Right hindlimb (tissue), 1 donor: ENCODE results near the gene LRP11.
"Not testable (repeated sequence)": the region's sequence is repeated elsewhere in the genome, so short reads cannot be mapped to it uniquely, and the experiment has no call there.

Experiments
- DNase-seq: peaks from one replicate; pipeline ENCODE4 v3.0.0-alpha.2; 2018

The LRP11 gene, protein sequence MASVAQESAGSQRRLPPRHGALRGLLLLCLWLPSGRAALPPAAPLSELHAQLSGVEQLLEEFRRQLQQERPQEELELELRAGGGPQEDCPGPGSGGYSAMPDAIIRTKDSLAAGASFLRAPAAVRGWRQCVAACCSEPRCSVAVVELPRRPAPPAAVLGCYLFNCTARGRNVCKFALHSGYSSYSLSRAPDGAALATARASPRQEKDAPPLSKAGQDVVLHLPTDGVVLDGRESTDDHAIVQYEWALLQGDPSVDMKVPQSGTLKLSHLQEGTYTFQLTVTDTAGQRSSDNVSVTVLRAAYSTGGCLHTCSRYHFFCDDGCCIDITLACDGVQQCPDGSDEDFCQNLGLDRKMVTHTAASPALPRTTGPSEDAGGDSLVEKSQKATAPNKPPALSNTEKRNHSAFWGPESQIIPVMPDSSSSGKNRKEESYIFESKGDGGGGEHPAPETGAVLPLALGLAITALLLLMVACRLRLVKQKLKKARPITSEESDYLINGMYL

DNA sequence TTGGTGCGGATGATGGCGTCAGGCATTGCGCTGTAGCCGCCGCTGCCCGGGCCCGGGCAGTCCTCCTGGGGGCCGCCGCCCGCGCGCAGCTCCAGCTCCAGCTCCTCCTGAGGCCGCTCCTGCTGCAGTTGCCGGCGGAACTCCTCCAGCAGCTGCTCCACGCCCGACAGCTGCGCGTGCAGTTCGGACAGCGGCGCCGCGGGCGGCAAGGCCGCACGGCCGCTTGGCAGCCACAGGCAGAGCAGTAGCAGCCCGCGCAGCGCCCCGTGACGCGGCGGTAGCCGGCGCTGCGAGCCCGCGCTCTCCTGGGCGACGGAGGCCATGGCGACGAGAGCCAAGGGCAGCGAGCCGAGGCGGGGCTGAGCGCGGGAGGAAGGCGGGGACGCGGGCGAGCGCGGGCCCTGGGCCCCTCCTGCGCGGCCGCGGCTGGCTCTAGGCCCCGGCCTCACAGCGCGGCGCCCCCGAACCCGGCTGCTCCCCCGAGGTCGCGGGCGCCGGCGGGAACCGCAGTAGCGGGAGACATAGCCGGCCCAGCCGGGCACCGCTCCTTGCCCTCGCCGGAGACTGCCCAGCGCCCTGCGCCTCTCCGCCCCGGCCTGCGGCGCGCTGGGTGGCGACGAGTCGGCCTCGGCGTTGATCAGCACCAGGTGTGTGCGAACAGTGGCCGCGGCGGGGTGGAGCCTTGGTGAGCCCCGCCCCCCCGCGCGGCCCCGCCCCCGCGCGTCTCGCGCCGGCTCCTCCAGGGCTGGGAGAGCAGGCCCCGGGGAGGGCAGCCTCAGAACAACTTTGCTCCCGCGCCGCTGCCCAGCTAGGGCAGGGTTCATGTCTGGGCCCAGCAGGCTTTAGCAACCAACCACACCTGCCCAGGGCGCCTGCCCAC, at the start of gene LRP11:
TSS of gene LRP11 (minus strand) at position 662 of the 880 bp plus-strand sequence. CDS start at position 323, 339 bp downstream.
- peak; percentile 86 for DNase-seq

DNA sequence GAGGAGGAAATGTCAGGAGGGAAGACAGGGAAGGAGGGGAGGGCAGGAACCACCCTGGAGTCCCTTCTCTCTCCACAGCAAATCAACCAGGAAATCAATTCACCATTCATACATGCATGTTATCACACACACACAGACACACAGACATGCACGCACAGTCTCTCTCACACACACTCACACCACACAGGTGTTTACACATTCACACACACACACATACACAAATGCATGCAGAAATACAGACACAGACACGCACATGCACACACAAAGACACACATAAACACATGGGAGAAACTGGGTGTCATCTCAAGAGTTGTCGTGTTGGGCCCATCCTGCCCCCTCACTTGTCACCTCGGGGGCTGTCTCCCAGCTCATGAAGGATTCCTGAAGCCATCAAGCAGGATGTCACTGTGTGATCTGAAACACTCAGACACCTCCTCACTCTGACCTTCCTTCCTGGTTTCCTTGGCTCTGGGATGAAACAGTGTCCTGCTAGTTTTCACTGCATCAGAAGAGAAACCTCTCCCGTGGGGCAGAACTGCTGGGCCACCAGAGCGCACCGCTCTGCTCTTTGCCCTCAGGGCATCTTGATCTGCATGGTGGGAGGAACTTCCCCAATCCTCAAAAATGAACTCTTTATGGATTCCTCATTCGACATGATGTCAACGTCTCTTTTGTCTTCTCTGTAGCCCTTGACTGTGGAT, 49.5 kb upstream of the LRP11 start:
- DNase-seq = no peak

DNA sequence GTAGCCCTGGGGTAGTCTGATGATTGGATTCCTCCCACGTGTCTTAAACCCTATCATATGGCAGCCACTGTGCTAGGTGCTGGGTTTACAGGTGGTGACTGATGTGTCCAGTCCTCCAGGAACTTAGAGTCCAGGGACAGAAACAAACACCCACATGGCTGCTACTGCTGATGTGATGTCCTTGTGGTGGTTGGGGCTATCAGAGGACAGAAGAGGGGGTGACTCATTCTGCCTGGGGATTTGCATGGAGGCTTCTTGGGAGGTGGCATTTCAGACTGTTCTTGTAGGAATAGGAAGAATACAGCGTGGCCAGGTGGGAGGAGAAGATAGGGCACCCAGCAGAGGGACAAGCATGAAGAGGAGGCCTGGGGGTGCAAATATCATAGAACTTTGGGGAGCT, 48.9 kb upstream of the LRP11 start:
- no peak for DNase-seq

DNA sequence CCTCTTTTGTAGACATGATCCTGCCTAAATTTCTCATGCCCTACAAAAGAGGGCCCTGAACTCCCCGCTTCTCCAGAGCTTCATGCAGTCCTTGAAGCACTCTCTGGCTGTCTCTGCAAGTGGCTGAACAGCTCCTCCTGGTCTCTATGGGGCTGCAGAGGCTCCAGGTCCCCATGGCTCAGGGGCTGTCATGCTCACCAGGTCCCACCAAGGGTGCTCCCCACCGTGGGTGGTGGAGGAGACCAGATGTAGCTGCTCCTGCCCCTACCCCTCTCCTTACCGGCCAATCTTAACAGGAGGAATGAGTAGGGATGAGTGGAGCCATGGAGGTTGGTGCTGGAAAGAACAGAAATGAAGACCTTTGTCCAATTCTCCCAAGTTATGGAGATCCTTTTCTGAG, 48.5 kb upstream of the LRP11 start:
- not testable (repeated sequence) for DNase-seq

DNA sequence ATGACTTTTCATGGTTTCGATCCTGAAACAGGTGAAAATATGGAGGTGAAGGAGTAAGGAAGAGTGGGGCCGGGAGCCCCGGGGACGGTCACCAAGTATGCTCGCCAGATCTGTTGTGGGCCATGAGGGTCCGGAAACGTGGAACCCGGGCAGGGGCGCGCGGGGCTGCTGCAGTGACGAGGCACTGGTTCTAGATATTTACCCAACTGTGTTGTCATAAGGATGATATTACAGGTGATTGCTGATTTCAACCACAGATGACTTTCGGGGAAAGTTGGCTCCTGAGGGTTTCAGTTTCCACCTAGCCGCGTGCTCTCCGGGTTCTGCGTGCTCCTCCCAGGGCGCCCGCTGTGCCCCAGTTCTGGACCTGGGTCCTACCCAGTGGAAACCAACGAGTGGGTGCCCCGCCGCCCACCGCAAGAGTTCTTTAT, 46.6 kb upstream of the LRP11 start:
- DNase-seq = no peak

DNA sequence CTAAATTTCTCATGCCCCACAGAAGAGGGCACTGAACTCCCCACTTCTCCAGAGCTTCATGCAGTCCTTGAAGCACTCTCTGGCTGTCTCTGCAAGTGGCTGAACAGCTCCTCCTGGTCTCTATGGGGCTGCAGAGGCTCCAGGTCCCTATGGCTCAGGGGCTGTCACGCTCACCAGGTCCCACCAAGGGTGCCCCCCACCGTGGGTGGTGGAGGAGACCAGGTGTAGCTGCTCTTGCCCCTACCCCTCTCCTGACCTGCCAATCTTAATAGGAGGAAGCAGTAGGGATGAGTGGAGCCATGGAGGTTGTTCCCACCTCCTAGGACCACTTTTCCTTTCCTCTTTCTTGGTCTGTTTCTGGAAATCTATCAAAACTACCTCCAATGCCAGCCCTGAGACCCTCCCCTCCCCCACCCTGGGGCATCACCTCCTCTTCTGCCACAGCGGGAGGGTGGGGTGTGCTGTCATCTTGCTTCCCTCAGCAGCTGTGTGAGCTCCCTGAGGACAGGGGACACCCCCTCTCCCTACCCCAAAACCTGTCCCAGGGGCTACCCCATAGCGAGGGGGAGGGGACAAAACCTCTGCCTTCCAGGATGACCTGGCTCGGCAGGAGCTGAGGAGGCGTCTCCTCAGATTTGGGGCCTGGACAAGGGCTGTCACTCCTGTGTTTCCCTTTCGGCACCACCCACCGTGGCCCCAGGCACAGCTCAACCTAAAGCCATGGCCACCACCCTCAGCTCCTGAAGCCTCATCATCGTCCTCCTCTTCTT, 45.7 kb upstream of the LRP11 start:
- no peak for DNase-seq

DNA sequence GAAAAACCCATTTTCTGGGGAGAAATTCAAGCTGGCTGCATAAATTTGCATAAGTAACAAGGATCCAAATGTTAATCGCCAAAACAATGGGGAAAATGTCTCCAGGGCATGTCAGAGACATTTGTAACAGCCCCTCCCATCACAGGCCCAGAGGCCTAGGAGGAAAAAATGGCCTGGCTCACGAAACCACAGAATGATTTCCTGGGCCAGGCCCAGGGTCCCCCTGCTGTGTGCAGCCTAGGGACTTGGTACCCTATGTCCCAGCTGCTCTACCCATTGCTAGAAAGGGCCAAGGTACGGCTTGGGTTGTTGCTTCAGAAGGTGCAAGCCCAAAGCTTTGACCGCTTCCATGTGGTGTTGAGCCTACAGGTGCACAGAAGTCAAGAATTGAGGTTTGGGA, 44.3 kb upstream of the LRP11 start:
- DNase-seq = not testable (repeated sequence)

DNA sequence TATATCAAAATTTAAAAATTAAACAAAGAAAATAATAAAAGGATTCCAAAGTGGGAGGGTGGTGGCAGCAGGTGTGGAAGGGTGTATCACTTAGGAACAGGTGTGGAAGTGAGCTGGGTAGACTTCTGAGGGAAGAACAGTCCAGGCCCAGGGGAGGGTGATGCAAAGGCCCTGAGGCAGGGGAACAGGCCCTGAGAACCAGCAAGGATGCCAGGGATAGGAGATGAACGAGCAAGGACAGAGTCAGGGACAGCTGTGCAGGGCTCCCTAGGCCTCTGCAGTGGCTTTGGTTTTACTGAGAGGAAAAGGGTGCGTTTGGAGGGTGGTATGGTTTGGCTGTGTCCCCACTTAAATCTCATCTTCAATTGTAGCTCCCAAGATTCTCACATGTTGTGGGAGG, 43.2 kb upstream of the LRP11 start:
- no peak for DNase-seq

DNA sequence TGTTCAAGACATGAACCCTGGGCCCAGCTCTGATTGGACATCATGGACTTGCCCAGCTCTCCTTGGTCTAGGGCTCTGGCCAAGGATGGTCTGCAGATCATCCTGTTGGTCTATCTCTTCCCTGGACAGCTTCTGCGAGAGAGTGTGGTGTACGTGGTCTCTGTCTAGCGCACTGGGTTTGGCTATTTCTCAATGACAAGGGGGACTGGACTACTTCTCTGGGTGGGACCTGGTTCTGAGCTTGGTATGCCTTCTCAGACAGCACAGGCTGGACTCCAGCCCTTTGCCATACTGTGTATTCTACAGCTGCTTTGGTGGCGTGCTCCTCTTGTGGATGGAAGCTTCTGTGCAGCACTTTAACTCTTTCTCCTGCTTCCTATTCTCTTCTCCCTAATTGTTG, 42.2 kb upstream of the LRP11 start:
- no peak for DNase-seq

DNA sequence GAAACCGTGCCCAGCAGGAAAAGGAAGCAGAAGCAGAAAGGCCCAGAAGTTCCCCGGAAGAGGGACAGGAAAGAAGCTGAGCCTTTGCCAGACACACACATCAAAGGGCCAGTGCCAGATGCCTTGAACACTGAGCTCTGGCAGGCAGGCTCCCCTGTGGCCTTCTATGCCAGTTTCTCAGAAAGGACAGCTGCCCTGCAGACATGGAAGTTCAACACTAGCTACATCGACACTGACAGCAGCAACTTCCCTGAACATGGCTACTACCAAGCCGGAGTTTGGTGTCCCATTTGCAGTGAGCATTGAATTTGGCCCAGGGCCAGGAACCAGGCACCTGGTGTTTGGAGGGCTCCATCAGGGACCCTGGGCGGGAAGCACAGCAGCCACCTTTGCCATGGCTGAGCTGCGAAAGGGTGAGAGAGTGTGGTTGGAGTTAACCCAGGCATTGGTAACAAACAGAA, 41.8 kb upstream of the LRP11 start:
- DNase-seq = no peak

DNA sequence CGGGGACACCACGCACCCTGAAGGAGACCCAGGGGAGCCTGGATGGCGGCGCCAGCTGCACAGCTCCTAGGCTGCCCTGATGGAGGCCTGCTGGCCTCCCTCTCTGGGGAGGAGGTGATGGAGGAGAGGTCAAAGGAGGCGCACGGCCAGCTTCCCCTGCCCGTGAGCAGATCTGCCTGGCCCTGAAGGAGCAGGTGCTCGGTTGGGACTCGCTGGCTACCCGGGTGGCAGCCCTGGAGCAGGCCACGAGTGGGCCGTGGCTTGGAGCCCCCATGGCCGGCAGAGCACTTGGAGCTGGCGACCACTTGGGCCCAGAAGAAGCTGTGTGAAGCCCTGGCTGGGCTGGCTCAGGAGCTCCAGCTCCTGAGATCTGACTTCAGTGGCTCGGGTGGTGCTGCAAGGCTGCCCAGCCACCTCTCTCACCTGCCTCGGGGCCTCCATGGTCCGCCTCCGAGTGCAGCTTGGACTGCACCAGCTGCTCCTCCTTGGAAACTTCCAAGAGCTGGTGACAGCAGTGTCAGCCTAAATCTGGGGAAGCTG, 41.3 kb upstream of the LRP11 start:
- DNase-seq = no peak

DNA sequence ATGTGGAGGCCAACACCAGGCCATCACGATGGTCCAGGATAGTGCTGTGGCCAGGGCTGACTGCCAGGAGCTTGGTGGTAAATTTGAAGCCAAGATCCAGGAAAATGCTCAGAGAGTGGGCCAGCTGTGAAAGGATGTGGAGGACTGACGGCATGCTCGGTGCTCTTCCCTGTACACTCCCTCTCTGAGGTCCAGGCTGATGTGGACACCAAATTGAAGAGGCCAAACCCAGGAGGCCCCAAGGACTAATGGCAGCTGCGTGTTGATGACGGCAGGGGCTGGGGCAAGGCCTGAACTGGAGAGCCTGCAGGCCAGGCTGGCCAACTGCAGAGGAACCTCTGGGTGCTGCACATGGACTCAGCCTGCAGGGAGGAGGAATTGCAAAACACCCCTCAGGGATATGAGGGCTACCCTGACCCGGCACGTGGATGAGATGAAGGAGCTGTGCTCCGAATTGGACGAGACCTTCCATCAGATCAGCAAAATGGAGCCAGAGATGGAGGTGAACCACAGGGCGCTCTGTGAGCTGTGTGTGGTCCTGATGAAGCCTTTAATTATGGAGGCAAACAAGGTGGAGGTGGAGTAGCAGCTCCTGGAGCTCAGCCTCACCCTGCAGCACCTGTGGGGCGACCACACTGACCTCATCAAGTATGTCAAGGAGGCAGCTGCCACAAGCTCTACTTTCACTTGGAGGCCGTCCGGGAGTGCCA, 40.7 kb upstream of the LRP11 start:
- no peak for DNase-seq

DNA sequence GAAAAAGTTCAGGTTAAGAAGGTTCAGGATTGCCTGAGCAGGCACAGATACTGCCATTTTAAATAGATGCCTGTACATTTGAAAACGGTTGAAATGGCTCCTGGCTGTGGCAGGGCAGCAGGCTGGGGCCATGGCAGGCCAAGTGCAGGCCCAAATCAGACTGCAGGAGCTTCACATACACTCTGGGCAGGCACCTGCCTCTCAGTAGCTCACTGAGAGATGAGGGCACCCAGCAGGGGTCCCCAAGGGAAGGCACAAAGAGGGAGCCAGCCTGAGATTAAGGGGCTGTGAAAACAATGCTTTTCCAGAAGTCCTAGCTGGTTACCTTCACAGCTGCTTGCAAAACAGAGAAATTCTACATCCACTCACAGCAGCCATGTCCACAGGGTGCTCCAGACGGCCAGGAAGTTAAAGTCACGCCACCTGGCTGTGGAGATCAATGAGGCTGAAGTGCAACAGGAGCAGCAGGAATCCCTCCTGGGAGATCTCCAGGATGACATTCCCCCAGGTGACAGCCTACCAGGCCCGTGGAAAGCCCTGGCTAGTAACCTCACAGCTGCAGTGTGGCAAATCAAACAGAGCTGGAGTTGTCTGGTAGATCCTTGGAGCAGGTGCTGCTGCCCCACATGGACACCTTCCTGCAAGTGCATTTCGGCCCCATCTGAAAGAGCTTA, 39.9 kb upstream of the LRP11 start:
- DNase-seq = no peak

DNA sequence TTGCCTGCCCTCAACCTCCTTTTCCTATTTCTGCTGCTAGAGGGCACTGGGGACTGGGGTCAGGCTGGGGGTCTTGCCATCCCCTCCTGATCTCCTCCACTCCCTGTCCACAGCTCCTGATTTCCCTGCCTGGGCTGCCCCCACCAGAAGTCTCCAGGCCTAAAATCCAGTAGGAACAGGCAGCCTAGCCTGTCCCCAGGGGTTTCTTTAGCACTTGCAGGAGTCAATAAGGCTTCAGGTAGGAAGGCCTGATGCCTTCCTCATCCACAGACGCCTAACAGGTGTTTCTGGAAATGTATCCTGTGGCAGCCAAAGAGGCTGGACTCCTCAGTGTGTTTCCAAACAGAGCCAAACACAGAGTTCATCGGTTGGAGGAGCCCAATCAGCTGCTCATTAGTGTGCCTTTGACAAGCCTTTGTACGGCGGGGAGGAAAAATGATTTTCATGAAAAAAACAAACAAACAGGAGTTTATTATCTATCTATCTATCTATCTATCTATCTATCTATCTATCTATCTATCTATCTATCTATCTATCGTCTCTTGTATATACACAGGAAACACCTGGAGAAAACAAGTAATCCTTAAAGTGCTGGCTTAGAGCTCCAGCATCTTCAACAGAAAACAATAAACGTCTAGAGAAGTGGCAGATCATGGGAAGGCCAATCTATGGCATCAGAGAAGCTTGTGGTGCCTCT, 37.4 kb upstream of the LRP11 start:
- DNase-seq = no peak

DNA sequence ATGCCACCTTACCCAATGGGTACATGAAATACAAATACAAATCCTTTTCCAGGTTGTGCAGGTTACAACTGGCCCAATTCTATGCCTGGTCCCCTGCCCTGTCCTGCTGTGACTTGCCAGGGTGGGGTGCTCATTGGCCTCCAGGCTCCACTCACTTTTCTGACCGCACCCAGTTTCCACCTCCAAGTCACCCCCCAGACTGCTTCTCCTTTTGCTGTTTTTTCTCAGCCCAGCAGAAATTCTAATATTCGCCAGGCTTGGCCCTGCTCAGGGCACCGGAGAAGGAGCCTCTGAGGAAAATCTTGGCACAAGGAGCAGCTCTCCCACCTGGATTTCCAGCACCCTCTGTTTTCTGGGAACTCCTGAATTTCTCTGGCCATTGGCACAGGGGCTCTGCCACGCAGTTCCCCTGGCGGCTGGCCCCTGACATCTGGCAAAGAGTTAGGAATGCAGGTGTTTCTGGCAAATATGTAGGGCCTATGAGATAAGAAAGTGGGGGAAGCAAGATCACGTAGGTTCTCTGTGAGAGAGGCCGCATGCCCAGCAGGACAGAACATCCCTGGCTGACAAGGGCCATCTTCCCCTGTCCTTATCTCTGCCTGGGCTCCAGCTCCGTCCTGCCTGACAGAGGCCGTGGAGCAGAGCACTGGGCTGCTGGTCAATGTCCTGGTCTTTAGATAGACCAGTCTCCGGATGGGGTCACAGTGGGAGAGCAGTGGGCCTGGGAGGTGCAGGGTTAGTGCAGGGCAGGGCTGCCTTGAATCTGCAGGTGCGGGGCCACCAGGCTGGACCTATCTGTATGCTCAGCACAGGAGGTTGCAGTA, 36.7 kb upstream of the LRP11 start:
- no peak for DNase-seq

DNA sequence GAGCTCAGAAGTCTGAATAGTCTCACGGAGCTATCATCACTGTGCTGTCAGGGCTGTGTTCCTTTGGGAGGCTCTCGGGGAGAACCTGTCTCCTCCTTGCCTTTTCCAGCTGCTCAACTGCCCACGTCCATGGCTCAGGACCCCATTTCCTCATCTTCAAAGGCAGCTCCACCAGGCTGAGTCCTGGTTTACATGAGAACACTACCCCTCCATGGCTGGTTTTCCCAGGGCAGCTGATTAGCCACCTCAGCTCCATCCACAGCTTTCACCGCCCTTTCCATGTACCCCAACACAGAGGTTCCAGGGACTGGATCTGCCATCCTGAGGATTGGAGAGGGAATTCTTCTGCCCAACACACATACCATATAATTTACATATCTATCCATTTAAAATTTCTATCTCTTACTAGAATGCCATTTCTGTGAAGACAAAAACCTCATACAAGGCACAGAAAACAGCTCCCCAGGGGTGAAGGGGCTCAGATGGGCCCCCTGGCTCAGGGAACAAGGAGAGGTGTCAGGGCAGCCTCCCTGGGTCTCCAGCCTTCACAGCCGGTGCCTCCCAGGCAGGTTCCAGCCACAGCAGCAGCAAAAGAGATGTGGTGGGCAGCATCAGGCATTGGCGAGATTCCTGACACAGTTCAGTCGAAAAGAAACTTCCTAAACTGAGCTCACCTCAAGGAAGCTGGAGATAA, 35.9 kb upstream of the LRP11 start:
- no peak for DNase-seq

DNA sequence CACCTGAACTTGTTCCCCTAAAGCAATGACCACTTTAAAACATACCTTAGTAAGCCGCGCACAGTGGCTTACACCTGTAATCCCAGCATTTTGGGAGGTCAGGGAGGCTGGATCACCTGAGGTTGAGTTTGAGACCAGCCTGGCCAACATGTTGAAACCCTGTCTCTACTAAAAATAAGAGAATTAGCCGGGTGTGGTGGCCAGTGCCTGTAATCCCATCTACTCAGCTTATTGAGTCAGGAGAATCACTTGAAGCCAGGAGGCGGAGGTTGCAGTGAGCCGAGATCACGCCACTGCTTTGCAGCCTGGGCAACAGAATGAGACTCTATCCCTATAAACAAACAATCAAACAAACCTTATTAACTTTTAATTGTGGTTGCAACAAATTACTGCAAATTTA, 35.3 kb upstream of the LRP11 start:
- no peak for DNase-seq

DNA sequence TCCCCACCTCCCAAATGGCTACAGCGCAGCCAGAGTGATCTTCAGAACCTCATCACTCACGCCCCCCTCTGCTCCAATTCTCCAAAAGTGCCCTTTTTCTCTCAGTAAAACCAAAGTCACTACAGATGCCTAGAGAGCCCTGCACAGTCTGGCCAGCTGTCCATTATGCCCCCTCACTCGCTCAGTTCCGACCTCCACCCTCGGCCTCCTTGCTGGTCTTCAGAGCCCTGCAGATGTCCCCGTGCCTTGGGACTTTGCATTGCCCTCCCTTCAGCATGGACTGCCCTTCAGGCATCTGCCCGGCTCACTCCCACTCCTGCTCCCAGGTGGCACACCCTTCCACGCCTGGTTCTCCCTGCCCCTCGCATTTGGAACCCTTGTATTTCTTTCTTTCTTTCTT, 34.8 kb upstream of the LRP11 start:
- no peak for DNase-seq
